ENCODE results near the gene ACP6. TPM values are rescaled to one million over a fixed set of nuclear protein-coding genes. Genes with fewer than 3 reads are reported as not detected.

The ACP6 gene
- total RNA-seq, 1 donor from 2014 or later: 5.5 TPM

Other genes starting within 250 kb of the ACP6 start
- 17.8 and 18.4 TPM in 2 replicates for gene BCL9, start 129.0 kb downstream of the ACP6 start, total RNA-seq
- gene GJA5, start 90.1 kb upstream of the ACP6 start, total RNA-seq: 0.10 and 31.7 TPM in 2 replicates
- gene GJA8, start 232.3 kb upstream of the ACP6 start, total RNA-seq: not detected in 2 replicates

All from glomerular endothelial cell (primary cell).